SH-SY5Y (cell line): ENCODE results near the gene ADIG.

Experiments
- GATA2 ChIP-seq: IDR thresholded peaks from 2 replicates; pipeline ENCODE4 v1.6.1; 2011; ENCODE audit warnings: mild to moderate bottlenecking, low read depth, low read length
- GATA3 ChIP-seq: IDR thresholded peaks from 2 replicates; pipeline ENCODE4 v1.6.1; 2011; ENCODE audit warnings: low read depth, mild to moderate bottlenecking, low read length, moderate library complexity

DNA sequence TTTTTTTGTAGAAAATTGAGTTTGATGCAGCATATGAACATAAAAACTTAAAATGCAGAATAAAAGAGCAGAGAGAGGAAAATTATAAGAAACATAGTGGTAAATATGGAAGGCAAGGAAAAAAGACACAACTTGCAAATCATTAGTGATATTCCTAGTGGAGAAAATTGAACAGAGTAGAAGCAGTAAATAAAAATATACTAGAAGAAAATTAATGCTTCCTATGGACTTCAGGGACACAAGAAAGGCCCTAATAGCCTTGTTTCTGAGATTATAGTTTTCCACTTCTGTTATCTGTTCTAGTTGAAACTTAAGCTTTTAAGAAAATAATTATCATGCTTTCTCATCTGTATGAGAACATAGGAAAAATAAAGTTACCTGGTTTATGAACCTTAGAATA, 25.6 kb upstream of the ADIG start:
- no peak for TF ChIP-seq GATA3
- TF ChIP-seq GATA2: no peak
